ENCODE measurements around the gene PAN2.

DNA sequence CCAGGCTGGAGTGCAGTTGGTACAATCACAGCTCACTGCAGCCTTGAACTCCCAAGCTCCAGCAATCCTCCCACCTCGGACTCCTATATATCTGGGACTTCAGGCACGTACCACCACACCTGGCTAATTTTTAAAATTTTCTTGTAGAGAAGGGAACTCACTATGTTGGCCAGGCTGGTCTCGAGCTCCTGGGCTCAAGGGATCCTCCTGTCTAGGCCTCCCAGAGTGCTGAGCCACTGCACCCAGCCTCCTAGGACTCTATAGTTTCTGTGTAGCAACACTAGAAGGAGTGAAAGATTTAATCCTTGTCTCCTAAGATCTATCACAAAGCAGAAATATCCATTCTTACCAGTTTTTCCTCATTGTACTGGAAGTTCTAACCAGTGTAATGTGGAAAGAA, 33.1 kb upstream of the PAN2 start:
- no peak for TF ChIP-seq POLR2A (IDR thresholded peaks at IDR 0.05; ENCODE audit: extremely low read depth, insufficient read length)
- TF ChIP-seq, protein P1, sequence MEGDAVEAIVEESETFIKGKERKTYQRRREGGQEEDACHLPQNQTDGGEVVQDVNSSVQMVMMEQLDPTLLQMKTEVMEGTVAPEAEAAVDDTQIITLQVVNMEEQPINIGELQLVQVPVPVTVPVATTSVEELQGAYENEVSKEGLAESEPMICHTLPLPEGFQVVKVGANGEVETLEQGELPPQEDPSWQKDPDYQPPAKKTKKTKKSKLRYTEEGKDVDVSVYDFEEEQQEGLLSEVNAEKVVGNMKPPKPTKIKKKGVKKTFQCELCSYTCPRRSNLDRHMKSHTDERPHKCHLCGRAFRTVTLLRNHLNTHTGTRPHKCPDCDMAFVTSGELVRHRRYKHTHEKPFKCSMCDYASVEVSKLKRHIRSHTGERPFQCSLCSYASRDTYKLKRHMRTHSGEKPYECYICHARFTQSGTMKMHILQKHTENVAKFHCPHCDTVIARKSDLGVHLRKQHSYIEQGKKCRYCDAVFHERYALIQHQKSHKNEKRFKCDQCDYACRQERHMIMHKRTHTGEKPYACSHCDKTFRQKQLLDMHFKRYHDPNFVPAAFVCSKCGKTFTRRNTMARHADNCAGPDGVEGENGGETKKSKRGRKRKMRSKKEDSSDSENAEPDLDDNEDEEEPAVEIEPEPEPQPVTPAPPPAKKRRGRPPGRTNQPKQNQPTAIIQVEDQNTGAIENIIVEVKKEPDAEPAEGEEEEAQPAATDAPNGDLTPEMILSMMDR (IDR thresholded peaks at IDR 0.05; ENCODE audit: low read depth, low read length), result no peak
- TF ChIP-seq, protein P2, sequence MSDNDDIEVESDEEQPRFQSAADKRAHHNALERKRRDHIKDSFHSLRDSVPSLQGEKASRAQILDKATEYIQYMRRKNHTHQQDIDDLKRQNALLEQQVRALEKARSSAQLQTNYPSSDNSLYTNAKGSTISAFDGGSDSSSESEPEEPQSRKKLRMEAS (IDR thresholded peaks at IDR 0.05; ENCODE audit: low read depth, low read length), result no peak
- no peak for TF ChIP-seq MYC (IDR thresholded peaks at IDR 0.05; ENCODE audit: low read depth, low read length)
